ENCODE measurements around the gene SEMA4D. TPM values are rescaled to one million over a fixed set of nuclear protein-coding genes. Genes with fewer than 3 reads are reported as not detected.

SEMA4D gene
- total and polyA plus RNA-seq, 2 donors from 2014 or later, result 18.9 to 147 TPM

DNA sequence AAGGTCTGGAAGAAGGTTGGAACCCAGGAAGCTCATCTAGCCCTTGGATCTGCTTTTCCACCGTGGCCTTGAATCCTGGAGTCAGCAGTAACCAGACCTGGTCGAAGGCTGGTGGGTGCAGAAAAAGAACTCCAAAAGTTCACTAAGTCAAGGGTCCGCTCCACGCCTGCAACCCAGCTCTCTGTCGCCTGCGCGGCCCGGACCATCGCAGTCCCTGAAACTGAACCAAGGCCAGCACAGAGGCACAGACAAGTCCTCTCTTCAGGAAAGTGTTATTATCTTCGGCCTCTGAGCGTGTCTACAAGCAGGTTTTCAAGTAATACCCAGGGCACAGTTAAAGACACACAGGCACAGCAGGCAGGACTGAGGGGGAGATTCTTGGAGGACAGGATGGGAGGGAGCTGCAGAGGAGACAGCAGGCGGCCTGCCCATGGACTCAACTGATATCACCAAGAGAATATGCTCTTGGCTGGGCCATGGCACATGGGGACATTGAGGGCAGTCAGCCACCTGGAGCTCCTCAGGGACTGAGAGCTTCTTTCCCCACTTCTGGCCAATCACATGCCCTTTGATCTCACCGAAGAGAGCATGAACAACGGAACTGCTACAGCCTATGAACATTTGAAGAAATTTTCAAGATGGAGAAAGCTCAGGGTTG lies 45.8 kb upstream of the SEMA4D start:
- H3K27me3 ChIP-seq (ENCODE audit: control insufficient read depth, insufficient read depth, low read length), result no peaks in the 10 kb centered on the region
- H3K9ac ChIP-seq (ENCODE audit: low read length in 3 of 3), result no peak overlapping the region
- FAIRE-seq (no peak), DNase-seq (peak in 1 of 5 donors; percentile 28)
- intact Hi-C loops (cut with DNase I), result no loop called here
- H3K4me3 ChIP-seq (ENCODE audit: low read length in 3 of 3), result no peak overlapping the region
- TF ChIP-seq, protein P1, sequence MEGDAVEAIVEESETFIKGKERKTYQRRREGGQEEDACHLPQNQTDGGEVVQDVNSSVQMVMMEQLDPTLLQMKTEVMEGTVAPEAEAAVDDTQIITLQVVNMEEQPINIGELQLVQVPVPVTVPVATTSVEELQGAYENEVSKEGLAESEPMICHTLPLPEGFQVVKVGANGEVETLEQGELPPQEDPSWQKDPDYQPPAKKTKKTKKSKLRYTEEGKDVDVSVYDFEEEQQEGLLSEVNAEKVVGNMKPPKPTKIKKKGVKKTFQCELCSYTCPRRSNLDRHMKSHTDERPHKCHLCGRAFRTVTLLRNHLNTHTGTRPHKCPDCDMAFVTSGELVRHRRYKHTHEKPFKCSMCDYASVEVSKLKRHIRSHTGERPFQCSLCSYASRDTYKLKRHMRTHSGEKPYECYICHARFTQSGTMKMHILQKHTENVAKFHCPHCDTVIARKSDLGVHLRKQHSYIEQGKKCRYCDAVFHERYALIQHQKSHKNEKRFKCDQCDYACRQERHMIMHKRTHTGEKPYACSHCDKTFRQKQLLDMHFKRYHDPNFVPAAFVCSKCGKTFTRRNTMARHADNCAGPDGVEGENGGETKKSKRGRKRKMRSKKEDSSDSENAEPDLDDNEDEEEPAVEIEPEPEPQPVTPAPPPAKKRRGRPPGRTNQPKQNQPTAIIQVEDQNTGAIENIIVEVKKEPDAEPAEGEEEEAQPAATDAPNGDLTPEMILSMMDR (IDR thresholded peaks at IDR 0.05; ENCODE audit: borderline replicate concordance, extremely low read depth, insufficient read depth), result no peak
- H3K4me1 ChIP-seq (ENCODE audit: control insufficient read depth in 2 of 3, insufficient read depth in 2 of 3, low read depth in 1 of 3, low read length in 3 of 3), result peaks cover 0 to 15% (median 0%) of the 10 kb centered on the region in 3 donors
- no peak overlapping the region for H3K27ac ChIP-seq (ENCODE audit: low read depth in 2 of 2, low read length in 2 of 2)
- no peaks in the 10 kb centered on the region for H3K36me3 ChIP-seq (ENCODE audit: control insufficient read depth in 2 of 3, insufficient read depth in 3 of 3, low read length in 3 of 3)
- H3K9me3 ChIP-seq (ENCODE audit: control insufficient read depth in 2 of 3, insufficient read depth in 1 of 3, low read length in 3 of 3), result no peaks in the 10 kb centered on the region

DNA sequence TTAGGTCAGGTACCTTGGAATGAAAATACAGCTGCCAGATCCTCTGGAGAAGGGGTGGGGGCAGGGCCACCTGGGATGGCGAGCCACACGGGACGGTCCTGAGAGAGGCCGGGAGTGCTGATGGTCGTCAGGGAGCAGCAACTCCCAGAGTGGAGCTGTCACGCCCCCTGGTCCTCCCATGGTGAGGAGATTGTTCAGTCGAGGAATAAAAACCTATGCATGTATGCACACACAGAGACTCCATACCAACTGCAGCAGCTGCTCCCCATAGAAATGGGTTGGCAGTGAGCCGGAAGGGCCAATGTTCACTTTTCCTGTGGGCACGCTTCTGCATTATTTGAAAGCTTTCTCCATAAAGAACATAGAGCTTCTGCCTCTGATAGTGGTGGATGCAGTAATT lies 45.2 kb upstream of the SEMA4D start:
- intact Hi-C loops (cut with DNase I), result no loop called here
- TF ChIP-seq, protein P1 (IDR thresholded peaks at IDR 0.05; ENCODE audit: borderline replicate concordance, extremely low read depth, insufficient read depth), result no peak
- Histone ChIP-seq H3K4me1 (ENCODE audit: control insufficient read depth in 2 of 3, insufficient read depth in 2 of 3, low read depth in 1 of 3, low read length in 3 of 3) (peaks cover 0 to 10% (median 0%) of the 10 kb centered on the region in 3 donors), H3K27me3 (ENCODE audit: control insufficient read depth, insufficient read depth, low read length) (no peaks in the 10 kb centered on the region), H3K9ac (ENCODE audit: low read length in 3 of 3) (no peak overlapping the region), H3K27ac (ENCODE audit: low read depth in 2 of 2, low read length in 2 of 2) (no peak overlapping the region), H3K9me3 (ENCODE audit: control insufficient read depth in 2 of 3, insufficient read depth in 1 of 3, low read length in 3 of 3) (no peaks in the 10 kb centered on the region), H3K4me3 (ENCODE audit: low read length in 3 of 3) (no peak overlapping the region), H3K36me3 (ENCODE audit: control insufficient read depth in 2 of 3, insufficient read depth in 3 of 3, low read length in 3 of 3) (no peaks in the 10 kb centered on the region)
- FAIRE-seq, result no peak
- peak in 1 of 5 donors; percentile 37 for DNase-seq

DNA sequence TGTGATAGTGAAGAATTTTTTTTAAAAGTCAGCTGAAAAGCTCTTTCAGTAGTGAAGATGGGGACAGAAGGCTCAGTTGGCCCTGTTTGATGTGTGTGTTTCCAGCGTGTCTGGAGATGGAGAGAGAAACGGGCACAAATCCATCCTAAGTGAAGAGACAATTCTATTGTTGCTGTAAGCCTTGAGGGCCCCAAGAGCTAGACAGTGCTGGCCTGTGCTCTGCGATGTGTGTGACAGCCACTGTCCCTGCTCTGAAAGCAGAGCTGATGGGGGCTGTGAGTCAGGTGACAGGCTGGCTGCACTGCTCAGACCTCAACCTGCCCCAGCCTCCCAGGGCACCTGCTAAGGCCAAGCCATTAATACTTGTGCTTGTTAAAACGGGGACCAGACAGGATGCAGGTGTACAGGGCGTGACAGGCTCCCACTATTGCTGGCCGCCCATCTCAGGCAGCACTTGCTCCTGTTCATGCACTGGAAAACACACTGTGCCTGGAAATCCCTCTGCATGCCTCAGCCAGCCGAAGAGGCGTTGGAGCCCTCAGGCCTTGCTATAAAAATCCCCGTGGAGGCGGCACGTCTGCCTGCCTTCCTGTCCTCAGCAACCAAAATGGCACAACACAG lies 44.6 kb upstream of the SEMA4D start:
- FAIRE-seq, result no peak
- DNase-seq, result peak in 3 of 5 donors; percentile 48 to 51 (median 49)
- intact Hi-C loops (cut with DNase I), result no loop called here
- Histone ChIP-seq H3K4me3 (ENCODE audit: low read length in 3 of 3) (no peak overlapping the region), H3K36me3 (ENCODE audit: control insufficient read depth in 2 of 3, insufficient read depth in 3 of 3, low read length in 3 of 3) (no peaks in the 10 kb centered on the region), H3K27me3 (ENCODE audit: control insufficient read depth, insufficient read depth, low read length) (no peaks in the 10 kb centered on the region), H3K9me3 (ENCODE audit: control insufficient read depth in 2 of 3, insufficient read depth in 1 of 3, low read length in 3 of 3) (no peaks in the 10 kb centered on the region), H3K27ac (ENCODE audit: low read depth in 2 of 2, low read length in 2 of 2) (no peak overlapping the region), H3K4me1 (ENCODE audit: control insufficient read depth in 2 of 3, insufficient read depth in 2 of 3, low read depth in 1 of 3, low read length in 3 of 3) (peaks cover 0 to 8% (median 0%) of the 10 kb centered on the region in 3 donors), H3K9ac (ENCODE audit: low read length in 3 of 3) (no peak overlapping the region)
- TF ChIP-seq, protein P1 (IDR thresholded peaks at IDR 0.05; ENCODE audit: borderline replicate concordance, extremely low read depth, insufficient read depth), result no peak

Data from kidney (tissue), 14 donors.